NCI-H510A (cell line): ENCODE results near the gene RAB35.

Source experiments
- DNase-seq: peaks from one replicate; lab custom pipeline; 2025; lab: John Stamatoyannopoulos, UW

Gene RAB35

DNA sequence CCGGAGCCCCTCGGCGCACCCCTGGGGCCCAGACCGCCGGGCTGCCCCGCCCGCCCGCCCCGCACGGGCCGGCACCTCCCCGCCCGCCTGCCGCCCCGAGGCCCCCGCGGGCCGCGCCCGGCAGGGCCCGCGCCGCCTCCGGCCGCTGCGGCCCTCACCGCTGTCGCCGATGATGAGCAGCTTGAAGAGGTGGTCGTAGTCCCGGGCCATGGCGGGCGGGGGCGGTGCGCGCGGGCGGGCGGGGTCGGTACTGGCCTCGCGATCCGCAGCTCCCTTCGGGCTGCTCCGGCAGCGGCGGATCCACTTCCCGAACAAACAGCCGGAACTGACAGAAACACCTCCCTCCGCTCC, at the start of gene RAB35:
TSS of gene RAB35 (minus strand) at position 313 of the 351 bp plus-strand sequence. CDS start at position 210, 103 bp downstream.
- no peak for DNase-seq

DNA sequence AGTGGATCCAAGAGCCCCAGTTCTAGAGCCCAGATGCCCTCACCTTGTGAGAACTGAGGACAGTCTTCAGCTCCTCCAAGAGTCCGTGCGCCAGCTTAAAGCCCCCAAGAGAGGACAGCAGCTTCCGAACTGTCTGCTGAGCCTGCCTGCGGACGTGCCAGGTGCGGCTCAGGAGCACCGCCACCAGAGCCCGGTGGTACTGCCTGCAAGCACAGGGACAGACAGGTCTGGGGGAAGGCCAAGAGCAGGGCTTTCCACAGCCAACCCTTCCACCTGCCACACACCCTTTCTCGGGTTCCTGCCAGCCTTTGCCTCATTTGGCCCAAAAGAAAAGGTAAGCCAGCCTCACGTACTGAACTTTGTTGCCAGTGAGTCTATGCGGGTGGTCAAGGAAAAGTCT, 47.7 kb upstream of the RAB35 start:
- no peak for DNase-seq

DNA sequence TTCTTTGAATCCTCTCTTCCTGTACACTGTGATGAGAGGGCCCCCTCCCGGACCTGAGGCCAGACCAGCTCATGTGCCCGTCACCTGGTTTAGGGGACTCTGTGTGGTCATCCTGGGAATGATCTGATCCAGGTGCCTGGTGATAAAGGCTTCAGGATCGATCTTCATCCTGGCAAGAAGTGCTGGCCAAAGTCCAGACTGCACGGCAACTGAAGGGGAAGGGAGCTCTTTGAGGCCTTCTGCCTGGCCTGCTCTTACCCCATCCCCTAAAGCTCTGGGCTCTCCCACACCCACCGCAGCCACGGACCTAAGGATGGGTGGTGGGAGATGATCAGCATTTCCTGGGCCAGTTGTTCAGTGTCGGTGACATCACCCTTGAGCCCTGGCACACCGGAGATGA, 46.2 kb upstream of the RAB35 start:
- DNase-seq: no peak

DNA sequence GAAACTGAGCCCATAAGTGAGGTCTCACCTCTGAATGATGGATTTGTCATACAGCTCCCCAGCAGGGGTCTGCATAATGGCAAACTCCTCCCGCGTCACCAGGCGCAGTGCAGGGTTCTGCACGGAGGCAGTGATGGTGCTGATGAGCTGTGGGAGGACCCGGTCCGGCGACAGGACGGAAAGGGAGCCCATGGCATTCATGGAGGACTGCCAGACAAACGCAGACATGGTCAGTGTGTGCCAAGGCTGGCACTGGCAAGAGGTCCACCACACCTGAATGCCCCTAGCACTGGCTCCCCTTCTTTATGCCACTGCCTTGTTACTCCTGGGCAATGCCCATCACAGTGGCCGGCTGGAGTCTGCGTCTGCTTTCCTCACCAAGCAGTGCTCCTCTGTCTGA, 45.3 kb upstream of the RAB35 start:
- no peak for DNase-seq

DNA sequence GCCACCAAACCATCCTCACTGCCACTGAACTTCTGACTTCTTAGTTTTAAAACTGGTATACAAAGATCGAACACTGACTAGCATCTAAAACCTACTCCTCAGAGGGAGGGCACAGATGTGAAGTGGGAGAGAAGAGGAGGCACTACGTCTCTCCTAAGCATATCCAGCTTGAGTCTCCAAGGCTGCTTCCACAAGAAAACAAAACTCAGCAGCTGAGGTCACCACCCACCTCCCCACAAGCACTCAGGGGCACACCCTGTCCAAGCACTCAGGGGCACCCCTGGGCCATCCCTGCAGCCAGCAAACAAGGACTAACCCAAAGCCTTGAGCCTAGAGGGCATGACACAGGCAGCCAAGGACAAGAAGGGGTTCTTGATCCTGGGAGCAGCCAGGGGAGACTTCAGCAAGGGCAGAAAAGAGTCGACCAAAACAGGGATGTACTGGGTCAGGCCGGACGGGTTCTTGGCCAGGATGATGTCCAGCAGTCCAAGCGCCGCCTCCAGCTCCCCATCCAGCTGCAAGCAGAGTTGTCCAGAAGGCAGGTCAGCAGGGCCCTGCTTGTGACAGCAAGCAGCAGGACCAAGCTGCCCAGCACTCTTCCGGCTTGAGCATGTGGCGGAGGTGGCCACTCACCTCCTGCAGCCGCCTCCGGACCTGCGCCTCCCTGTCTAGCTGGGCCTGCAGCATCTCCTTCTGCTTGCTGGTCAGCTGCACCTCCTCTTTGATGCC, 43.1 kb upstream of the RAB35 start:
- no peak for DNase-seq

DNA sequence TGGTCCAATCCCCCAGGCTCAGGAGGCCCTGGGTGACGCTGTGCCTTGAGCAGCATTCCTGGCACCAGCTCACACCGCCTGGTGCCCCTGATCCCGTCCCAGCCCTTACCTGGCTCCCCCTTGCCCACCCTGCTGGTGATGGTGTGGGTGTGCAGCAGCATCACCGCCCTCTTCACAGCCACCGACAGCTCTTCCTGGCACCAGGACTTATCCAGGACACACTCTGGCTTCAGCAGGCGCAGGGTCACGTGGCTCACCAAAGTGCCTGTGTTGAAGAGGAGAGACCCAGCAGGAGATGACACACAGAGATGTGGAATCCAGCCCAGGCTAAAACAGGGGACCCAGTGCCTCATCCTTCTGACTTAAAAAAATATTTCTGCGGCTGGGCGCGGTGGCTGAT, 41.8 kb upstream of the RAB35 start:
- DNase-seq: no peak

DNA sequence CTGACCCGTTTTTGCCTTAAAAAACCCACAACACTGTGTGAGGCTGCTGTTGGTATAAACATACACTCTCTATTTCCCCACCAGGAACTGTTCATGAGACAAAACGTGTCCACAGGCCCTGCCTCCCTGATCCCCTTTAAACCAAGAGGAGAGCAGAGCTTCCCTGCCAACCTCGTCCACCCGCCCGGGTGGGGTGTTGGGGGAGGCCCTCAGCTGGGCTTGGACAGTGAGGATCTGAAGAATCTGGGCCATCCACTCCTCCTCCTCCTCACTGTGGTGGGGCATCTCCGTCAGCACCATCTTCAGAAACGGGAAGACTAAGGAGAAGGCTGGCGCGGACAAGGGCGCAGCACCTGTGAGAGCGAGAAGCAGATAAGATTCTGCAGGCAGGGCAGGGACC, 41.1 kb upstream of the RAB35 start:
- no peak for DNase-seq

GRCh38 chr12:120156315-120157259, 40.0 kb upstream of the RAB35 start:
- no peak for DNase-seq

- no peak for DNase-seq
These were observed 38.5 kb upstream of the RAB35 start for GRCh38 chr12:120155072-120155471.

GRCh38 chr12:120150919-120151525, 34.5 kb upstream of the RAB35 start:
- no peak for DNase-seq

- no peak for DNase-seq
These were observed 31.5 kb upstream of the RAB35 start for GRCh38 chr12:120148011-120148410.

DNA sequence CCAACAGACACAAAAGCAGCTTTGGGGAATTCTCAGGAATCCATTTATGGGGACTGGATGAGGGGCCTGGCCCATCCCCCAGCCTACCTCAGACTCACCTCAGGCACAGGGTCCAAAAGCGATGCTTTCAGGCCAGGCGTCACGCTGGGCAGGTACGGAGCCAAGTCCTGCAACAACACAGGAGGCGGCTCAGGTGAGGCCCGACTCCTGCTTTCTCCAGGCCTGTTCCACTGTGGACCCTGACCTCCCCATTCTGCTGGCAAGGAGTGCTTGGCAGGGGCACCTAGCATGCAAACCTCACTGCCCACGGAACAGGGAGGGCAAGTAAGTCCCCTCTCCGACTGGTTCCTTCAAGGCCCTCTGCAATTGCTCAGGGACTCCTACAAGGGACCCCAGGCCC, 28.6 kb upstream of the RAB35 start:
- DNase-seq: no peak

GRCh38 chr12:120144215-120144614, 27.7 kb upstream of the RAB35 start:
- DNase-seq: no peak

GRCh38 chr12:120142231-120142877, 25.8 kb upstream of the RAB35 start:
- no peak for DNase-seq

DNA sequence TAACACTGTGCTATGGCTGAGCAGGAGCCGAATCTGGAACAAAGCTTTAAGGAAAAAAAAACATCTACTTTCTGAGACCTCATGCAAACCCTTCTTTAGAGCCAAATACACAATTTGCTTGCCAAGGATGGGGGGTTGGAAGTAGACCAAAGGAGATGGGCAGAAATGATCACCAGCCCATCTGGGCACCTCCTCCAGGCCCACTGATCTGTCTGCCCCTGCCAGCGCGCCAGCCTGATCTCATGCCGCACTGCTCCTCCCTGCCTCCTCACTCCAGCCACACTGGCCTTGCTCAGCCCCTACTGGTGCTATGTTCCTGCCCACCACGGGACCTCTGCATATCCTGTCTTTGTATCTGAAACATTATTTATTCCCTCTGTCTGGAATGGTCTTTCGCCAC, 24.8 kb upstream of the RAB35 start:
- no peak for DNase-seq

- DNase-seq: no peak
These were observed 24.1 kb upstream of the RAB35 start for GRCh38 chr12:120140603-120141002.

- DNase-seq: no peak
These were observed 23.4 kb upstream of the RAB35 start for GRCh38 chr12:120139958-120140357.

GRCh38 chr12:120138366-120138765, 21.8 kb upstream of the RAB35 start:
- no peak for DNase-seq

- no peak for DNase-seq
These were observed 21.3 kb upstream of the RAB35 start for GRCh38 chr12:120137833-120138232.

DNA sequence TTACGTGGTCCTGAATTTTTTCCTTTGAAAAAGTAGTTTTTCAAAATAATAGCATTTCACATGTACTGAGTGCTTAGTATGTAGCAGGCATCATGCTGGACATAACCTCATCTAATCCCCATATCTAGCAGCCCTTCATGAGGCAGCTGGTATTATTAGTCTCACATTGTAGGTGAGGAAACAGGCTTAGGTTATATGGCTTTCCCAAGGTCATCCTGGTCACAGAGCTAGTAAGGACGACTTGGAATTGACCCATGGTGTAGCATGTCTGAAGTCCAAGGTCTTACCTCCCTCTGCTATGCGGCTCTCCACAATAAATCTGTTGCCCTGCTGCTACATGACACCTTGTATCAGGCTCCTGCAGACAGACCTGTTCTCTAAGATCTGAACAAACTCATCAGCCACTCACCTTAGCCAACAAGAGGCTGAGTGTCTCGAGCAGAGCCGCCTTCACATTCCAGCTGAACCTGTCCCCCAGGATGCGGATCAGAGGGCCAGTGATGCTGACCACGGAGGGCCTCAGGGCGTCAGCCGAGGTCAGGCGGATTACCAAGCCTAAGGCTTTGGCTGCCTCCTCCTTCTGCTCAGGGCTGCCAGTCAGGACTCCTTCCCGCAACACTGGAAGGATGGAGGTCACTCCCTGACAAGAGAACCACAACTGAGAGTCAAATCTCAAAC, 19.7 kb upstream of the RAB35 start:
- no peak for DNase-seq

GRCh38 chr12:120134307-120134980, 17.9 kb upstream of the RAB35 start:
- no peak for DNase-seq
